MCF 10A (cell line): ENCODE results near the gene UCHL3. TPM values are rescaled to one million over a fixed set of nuclear protein-coding genes. Genes with fewer than 3 reads are reported as not detected.

ENCODE experiments used
- BruUV-seq: library from RNA; stranded (reverse); fragments of 400-500 nt; replicated peaks from 2 replicates; lab custom pipeline; 2021; lab: Mats Ljungman, UMichigan
- CTCF ChIA-PET: fragments of 300-600 bp; sonication (Branson Sonifier 250); formaldehyde crosslinking; extraction: SDS; loops from one replicate; lab custom pipeline; 2021; ENCODE audit warnings: antibody characterized with exemption, inconsistent platforms; lab: Yijun Ruan, JAX
- POLR2A ChIA-PET: fragments of 300-600, 350-650 bp; sonication (Branson Sonifier 250); formaldehyde crosslinking; extraction: SDS; loops from one replicate; lab custom pipeline; 2020; ENCODE audit warnings: antibody characterized with exemption, inconsistent platforms; lab: Yijun Ruan, JAX
- DNase-seq: peaks from one replicate; pipeline ENCODE4 v3.0.0-alpha.2; 2018; ENCODE audit not compliant: unreplicated experiment
- H3K27ac Mint-ChIP-seq: one replicate; pipeline ENCODE4 v1.8.0; 2022; ENCODE audit warnings: mild to moderate bottlenecking, low read depth, mixed read lengths; ENCODE audit not compliant: unreplicated experiment
- H3K27me3 Mint-ChIP-seq: one replicate; pipeline ENCODE4 v1.8.0; 2022; ENCODE audit warnings: mixed read lengths; ENCODE audit not compliant: insufficient read depth, unreplicated experiment
- H3K36me3 Mint-ChIP-seq: one replicate; pipeline ENCODE4 v1.8.0; 2022; ENCODE audit warnings: mild to moderate bottlenecking, moderate library complexity, mixed read lengths; ENCODE audit not compliant: insufficient read depth, unreplicated experiment
- H3K4me1 Mint-ChIP-seq: one replicate; pipeline ENCODE4 v1.8.0; 2022; ENCODE audit warnings: mixed read lengths; ENCODE audit not compliant: insufficient read depth, unreplicated experiment
- H3K4me3 Mint-ChIP-seq: one replicate; pipeline ENCODE4 v1.8.0; 2022; ENCODE audit warnings: mild to moderate bottlenecking, moderate library complexity, mixed read lengths; ENCODE audit not compliant: unreplicated experiment
- H3K9me3 Mint-ChIP-seq: one replicate; pipeline ENCODE4 v1.8.0; 2022; ENCODE audit warnings: mixed read lengths; ENCODE audit not compliant: unreplicated experiment
- intact Hi-C: fragments of 100-400 bp; cut with micrococcal nuclease; formaldehyde crosslinking; loops from 2 replicates; pipeline ENCODE4 v1.14.1; 2022
- total RNA-seq: library from RNA; stranded (reverse); gene quantifications from 2 replicates; pipeline ENCODE4 v1.2.3, GENCODE V29; 2022
- TF ChIP-seq, protein P1 (sequence below): fragments of 200-600 bp; IDR thresholded peaks from one replicate; pipeline ENCODE4 v1.8.0; 2022; ENCODE audit warnings: antibody characterized with exemption, mild to moderate bottlenecking; ENCODE audit not compliant: unreplicated experiment

UCHL3 gene
- total RNA-seq, 1 experiment from 2014 or later, result 79.3 TPM

DNA sequence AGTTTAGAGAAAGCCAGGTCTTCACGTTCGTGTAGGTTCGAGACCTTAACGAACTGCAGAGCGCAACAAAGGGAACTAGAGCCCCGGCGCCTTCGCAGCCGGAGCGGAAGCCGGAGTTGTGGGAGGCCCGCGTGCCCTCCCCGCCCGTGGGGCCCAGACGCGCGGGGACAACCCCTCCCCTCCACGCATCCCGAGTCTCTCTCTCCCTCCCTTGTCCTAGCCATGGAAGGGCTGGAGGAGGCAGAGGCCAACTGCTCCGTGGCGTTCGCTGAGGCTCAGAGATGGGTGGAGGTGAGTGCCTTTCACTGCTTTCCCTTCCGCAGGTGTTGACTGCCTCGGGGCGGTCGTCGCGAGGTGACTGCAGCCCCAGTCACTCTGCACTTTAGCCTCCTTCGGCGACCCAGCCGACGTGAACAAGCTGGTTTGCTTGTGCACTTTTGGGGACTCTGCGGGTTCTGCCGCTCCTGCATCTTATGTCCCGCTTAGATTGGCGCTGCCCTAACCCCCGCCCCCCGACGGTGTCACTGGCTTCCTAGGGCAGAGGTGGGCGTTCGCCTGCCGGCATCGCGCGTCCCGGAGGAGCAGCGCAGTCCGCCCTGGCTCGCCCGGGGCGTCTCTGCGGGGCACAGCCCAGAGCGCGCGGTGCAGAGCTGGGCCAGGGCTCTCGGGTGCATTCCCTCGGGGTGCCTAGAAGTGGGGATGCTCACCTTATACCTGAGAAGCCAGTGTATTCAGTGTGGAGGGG, 87.0 kb downstream of the UCHL3 start:
- Mint-ChIP-seq H3K36me3 (peaks cover 3% of the 10 kb centered on the region), H3K27me3 (no peaks in the 10 kb centered on the region), H3K9me3 (no peaks in the 10 kb centered on the region), H3K4me1 (no peaks in the 10 kb centered on the region), H3K4me3 (peak overlapping the region; percentile 68), H3K27ac (no peak overlapping the region)
- POLR2A ChIA-PET, result no interaction called here
- intact Hi-C loops, result no loop called here
- CTCF ChIA-PET, result no interaction called here
- TF ChIP-seq, protein P1, sequence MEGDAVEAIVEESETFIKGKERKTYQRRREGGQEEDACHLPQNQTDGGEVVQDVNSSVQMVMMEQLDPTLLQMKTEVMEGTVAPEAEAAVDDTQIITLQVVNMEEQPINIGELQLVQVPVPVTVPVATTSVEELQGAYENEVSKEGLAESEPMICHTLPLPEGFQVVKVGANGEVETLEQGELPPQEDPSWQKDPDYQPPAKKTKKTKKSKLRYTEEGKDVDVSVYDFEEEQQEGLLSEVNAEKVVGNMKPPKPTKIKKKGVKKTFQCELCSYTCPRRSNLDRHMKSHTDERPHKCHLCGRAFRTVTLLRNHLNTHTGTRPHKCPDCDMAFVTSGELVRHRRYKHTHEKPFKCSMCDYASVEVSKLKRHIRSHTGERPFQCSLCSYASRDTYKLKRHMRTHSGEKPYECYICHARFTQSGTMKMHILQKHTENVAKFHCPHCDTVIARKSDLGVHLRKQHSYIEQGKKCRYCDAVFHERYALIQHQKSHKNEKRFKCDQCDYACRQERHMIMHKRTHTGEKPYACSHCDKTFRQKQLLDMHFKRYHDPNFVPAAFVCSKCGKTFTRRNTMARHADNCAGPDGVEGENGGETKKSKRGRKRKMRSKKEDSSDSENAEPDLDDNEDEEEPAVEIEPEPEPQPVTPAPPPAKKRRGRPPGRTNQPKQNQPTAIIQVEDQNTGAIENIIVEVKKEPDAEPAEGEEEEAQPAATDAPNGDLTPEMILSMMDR, result no peak
- no TSS peak for BruUV-seq
- DNase-seq, result peak; percentile 24

DNA sequence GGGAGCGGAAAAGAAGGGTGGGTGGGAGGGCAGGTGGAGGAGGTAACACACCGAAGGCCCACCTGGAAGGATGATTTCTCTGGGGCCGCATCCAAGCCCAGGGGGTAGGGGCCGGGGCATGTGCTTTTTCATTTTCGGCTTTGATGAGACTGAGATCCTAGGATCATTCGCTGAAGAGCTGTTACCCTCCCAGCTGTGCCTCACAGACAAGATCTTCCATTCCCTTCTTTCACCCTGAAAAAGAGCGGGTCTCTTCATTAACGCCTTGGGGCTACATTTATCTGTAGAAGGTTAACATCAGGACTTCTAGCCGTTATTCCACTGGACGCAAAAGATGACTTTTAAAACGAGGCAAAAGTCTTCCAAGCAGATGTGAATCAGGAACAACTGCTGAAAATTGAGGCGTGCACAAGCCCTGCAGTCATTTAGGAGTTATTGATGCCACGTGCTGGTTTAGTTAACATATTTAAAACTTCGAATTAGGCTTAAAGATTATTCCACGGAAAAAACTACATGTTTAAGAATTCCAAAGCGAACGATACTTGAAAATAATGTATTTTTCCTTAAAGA, 87.7 kb downstream of the UCHL3 start:
- peaks cover 6% of the 10 kb centered on the region for H3K36me3 Mint-ChIP-seq
- no peak for DNase-seq
- TF ChIP-seq, protein P1, result no peak
- H3K9me3 Mint-ChIP-seq, result no peaks in the 10 kb centered on the region
- no peaks in the 10 kb centered on the region for H3K4me1 Mint-ChIP-seq
- CTCF ChIA-PET, result no interaction called here
- peak overlapping the region; percentile 68 for H3K4me3 Mint-ChIP-seq
- no TSS peak for BruUV-seq
- intact Hi-C loops, result no loop called here
- no peaks in the 10 kb centered on the region for H3K27me3 Mint-ChIP-seq
- POLR2A ChIA-PET, result no interaction called here
- H3K27ac Mint-ChIP-seq, result no peak overlapping the region

DNA sequence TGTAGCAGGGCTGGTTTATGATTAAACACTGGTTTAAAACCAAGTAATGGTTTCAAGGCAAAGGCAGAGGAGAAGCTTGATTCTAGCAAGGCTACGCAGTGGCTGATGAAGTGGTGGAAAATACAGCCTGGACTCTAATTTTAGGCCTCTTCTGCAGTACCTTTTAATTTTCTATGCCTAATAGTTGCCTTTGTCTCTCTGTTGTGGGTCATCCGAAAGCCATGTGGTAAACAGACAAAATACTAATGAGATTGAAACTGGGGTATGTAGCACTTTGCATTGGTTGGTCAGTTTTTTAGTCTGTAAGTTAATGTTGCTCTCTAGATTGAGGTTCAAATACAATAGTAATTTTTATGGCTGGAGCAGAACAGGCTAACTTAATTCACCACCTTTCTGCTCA, 89.9 kb downstream of the UCHL3 start:
- H3K36me3 Mint-ChIP-seq, result peaks cover 6% of the 10 kb centered on the region
- BruUV-seq, result no TSS peak
- no peak overlapping the region for H3K4me3 Mint-ChIP-seq
- intact Hi-C loops, result no loop called here
- CTCF ChIA-PET, result no interaction called here
- POLR2A ChIA-PET, result interaction anchor here (0.6 to 1.3 kb wide), 2 partner anchors 12 to 216 kb away, joined by 3 read pairs; no protein-coding TSS in a partner anchor
- H3K27me3 Mint-ChIP-seq, result no peaks in the 10 kb centered on the region
- H3K27ac Mint-ChIP-seq, result no peak overlapping the region
- TF ChIP-seq, protein P1, result no peak
- DNase-seq, result no peak
- no peaks in the 10 kb centered on the region for H3K4me1 Mint-ChIP-seq
- no peaks in the 10 kb centered on the region for H3K9me3 Mint-ChIP-seq

- H3K9me3 Mint-ChIP-seq, result no peaks in the 10 kb centered on the region
- TF ChIP-seq, protein P1, result no peak
- BruUV-seq, result no TSS peak
- intact Hi-C loops, result no loop called here
- peaks cover 6% of the 10 kb centered on the region for H3K36me3 Mint-ChIP-seq
- no peak for DNase-seq
- ChIA-PET CTCF (interaction anchor here (0.7 kb wide), 1 partner anchor 843 kb away, joined by 5 read pairs; no protein-coding TSS in a partner anchor), POLR2A (no interaction called here)
- H3K27me3 Mint-ChIP-seq, result no peaks in the 10 kb centered on the region
- no peaks in the 10 kb centered on the region for H3K4me1 Mint-ChIP-seq
- H3K4me3 Mint-ChIP-seq, result no peak overlapping the region
- H3K27ac Mint-ChIP-seq, result no peak overlapping the region
These were observed 91.4 kb downstream of the UCHL3 start for GRCh38 chr13:75641026-75641425.
